Spinal cord (tissue), 10 donors: ENCODE results near the gene MTTP. TPM values are rescaled to one million over a fixed set of nuclear protein-coding genes. Genes with fewer than 3 reads are reported as not detected.

ENCODE experiments used
- DNase-seq, 6 donors: peaks; one replicate each; pipeline versions ENCODE4 v3.0.0 to v3.0.0-alpha.2; 2013 to 2015; ENCODE audit warnings: low spot score in 6 of 6, low read depth in 4 of 6
- H3K27ac ChIP-seq: one replicate; pipeline ENCODE4 v1.5.1; 2013; ENCODE audit warnings: low read depth, low read length, control low read depth
- H3K27me3 ChIP-seq: one replicate; pipeline ENCODE4 v1.6.1; 2013; ENCODE audit warnings: low read length; ENCODE audit not compliant: control insufficient read depth, insufficient read depth
- H3K36me3 ChIP-seq: one replicate; pipeline ENCODE4 v1.6.1; 2013; ENCODE audit warnings: low read length; ENCODE audit not compliant: control insufficient read depth, insufficient read depth
- H3K4me1 ChIP-seq: one replicate; pipeline ENCODE4 v1.6.1; 2013; ENCODE audit warnings: low read length; ENCODE audit not compliant: control insufficient read depth, insufficient read depth
- H3K4me3 ChIP-seq: one replicate; pipeline ENCODE4 v1.5.1; 2013; ENCODE audit warnings: low read depth, low read length, control low read depth
- H3K9me3 ChIP-seq: one replicate; pipeline ENCODE4 v1.6.1; 2013; ENCODE audit warnings: low read length; ENCODE audit not compliant: control insufficient read depth, insufficient read depth
- WGBS: methylation state at CpG from one replicate; pipeline ENCODE4 v1.1.5; 2013; ENCODE audit warnings: missing lambda C conversion rate; ENCODE audit not compliant: insufficient coverage; 5-methylcytosine and 5-hydroxymethylcytosine counted together
- polyA plus RNA-seq, 2 donors: library from polyadenylated mRNA; unstranded; fragments of 120-200 nt; gene quantifications; one replicate each; pipeline ENCODE4 v1.2.1, GENCODE V29; 2013; ENCODE audit not compliant: insufficient read length in 2 of 2
- total RNA-seq, 2 donors: library from RNA; depleted of rRNA in 1 of 2; stranded (reverse); fragments of 120-200 nt in 1 of 2; fragments of >200 nt in 1 of 2; gene quantifications; one replicate each; pipeline versions ENCODE4 v1.2.3 to v1.2.4, GENCODE V29; 2013 to 2014
- donor health status: healthy.

MTTP gene
- total and polyA plus RNA-seq, 4 donors: 1.6 to 3.3 (median 2.8) TPM

- H3K27ac ChIP-seq: no peak overlapping the region
- H3K4me1 ChIP-seq: no peaks in the 10 kb centered on the region
- WGBS: 100% methylated on average over 1 of the region's 1 CpG
- DNase-seq: no peak
- H3K36me3 ChIP-seq: no peaks in the 10 kb centered on the region
- H3K9me3 ChIP-seq: no peaks in the 10 kb centered on the region
- no peak overlapping the region for H3K4me3 ChIP-seq
- H3K27me3 ChIP-seq: no peaks in the 10 kb centered on the region
Measured at GRCh38 chr4:99614491-99614890, 39.9 kb downstream of the MTTP start.

- DNase-seq: peak in 1 of 6 donors; percentile 7
- WGBS: no CpG with 5 or more reads among the region's 1 CpG
- no peaks in the 10 kb centered on the region for H3K27me3 ChIP-seq
Measured at GRCh38 chr4:99615170-99615820, 40.7 kb downstream of the MTTP start.

GRCh38 chr4:99617374-99617773 is 42.8 kb downstream of the MTTP start:
- Histone ChIP-seq H3K9me3 (no peaks in the 10 kb centered on the region), H3K36me3 (no peaks in the 10 kb centered on the region), H3K4me3 (no peak overlapping the region), H3K4me1 (no peaks in the 10 kb centered on the region), H3K27me3 (no peaks in the 10 kb centered on the region), H3K27ac (no peak overlapping the region)
- no peak for DNase-seq
- WGBS: no CpG with 5 or more reads among the region's 1 CpG

More at GRCh38 chr4:99615170-99615820, 40.7 kb downstream of the MTTP start:
- H3K9me3 ChIP-seq: no peaks in the 10 kb centered on the region
- no peaks in the 10 kb centered on the region for H3K36me3 ChIP-seq
- no peaks in the 10 kb centered on the region for H3K4me1 ChIP-seq
- H3K4me3 ChIP-seq: no peak overlapping the region
- no peak overlapping the region for H3K27ac ChIP-seq

GRCh38 chr4:99622341-99622740 is 47.7 kb downstream of the MTTP start:
- Histone ChIP-seq H3K4me3 (no peak overlapping the region), H3K9me3 (no peaks in the 10 kb centered on the region), H3K36me3 (no peaks in the 10 kb centered on the region), H3K27ac (no peak overlapping the region), H3K4me1 (no peaks in the 10 kb centered on the region), H3K27me3 (no peaks in the 10 kb centered on the region)
- 89% methylated on average over 1 of the region's 1 CpG for WGBS
- no peak for DNase-seq

GRCh38 chr4:99624141-99624719 is 49.6 kb downstream of the MTTP start:
- WGBS: no CpG with 5 or more reads among the region's 4 CpGs
- DNase-seq: peak in 2 of 6 donors; percentile 15 to 35
- no peak overlapping the region for H3K27ac ChIP-seq

GRCh38 chr4:99625369-99625768 is 50.7 kb downstream of the MTTP start:
- H3K4me1 ChIP-seq: no peaks in the 10 kb centered on the region
- no peaks in the 10 kb centered on the region for H3K27me3 ChIP-seq
- no CpG with 5 or more reads among the region's 5 CpGs for WGBS
- H3K4me3 ChIP-seq: no peak overlapping the region
- DNase-seq: no peak
- no peaks in the 10 kb centered on the region for H3K36me3 ChIP-seq
- no peak overlapping the region for H3K27ac ChIP-seq
- no peaks in the 10 kb centered on the region for H3K9me3 ChIP-seq

More at GRCh38 chr4:99624141-99624719, 49.6 kb downstream of the MTTP start:
- Histone ChIP-seq H3K27me3 (no peaks in the 10 kb centered on the region), H3K4me3 (no peak overlapping the region), H3K36me3 (no peaks in the 10 kb centered on the region), H3K4me1 (no peaks in the 10 kb centered on the region), H3K9me3 (no peaks in the 10 kb centered on the region)

GRCh38 chr4:99628040-99628439 is 53.4 kb downstream of the MTTP start:
- no peak for DNase-seq
- Histone ChIP-seq H3K27ac (no peak overlapping the region), H3K27me3 (no peaks in the 10 kb centered on the region), H3K36me3 (no peaks in the 10 kb centered on the region), H3K4me3 (no peak overlapping the region), H3K4me1 (no peaks in the 10 kb centered on the region), H3K9me3 (no peaks in the 10 kb centered on the region)
- no CpG with 5 or more reads among the region's 1 CpG for WGBS

- Histone ChIP-seq H3K4me3 (no peak overlapping the region), H3K27ac (no peak overlapping the region), H3K9me3 (no peaks in the 10 kb centered on the region), H3K36me3 (no peaks in the 10 kb centered on the region), H3K4me1 (no peaks in the 10 kb centered on the region), H3K27me3 (no peaks in the 10 kb centered on the region)
- DNase-seq: no peak
Measured at GRCh38 chr4:99629962-99630554, 55.4 kb downstream of the MTTP start.

- Histone ChIP-seq H3K27ac (no peak overlapping the region), H3K27me3 (no peaks in the 10 kb centered on the region)
Measured at GRCh38 chr4:99630857-99631360, 56.3 kb downstream of the MTTP start.

GRCh38 chr4:99633772-99634171 is 59.1 kb downstream of the MTTP start:
- no peaks in the 10 kb centered on the region for H3K27me3 ChIP-seq
- no peak for DNase-seq
- no peak overlapping the region for H3K27ac ChIP-seq
- H3K9me3 ChIP-seq: no peaks in the 10 kb centered on the region
- 96% methylated on average over 11 of the region's 14 CpGs for WGBS
- H3K4me3 ChIP-seq: no peak overlapping the region
- no peaks in the 10 kb centered on the region for H3K36me3 ChIP-seq
- H3K4me1 ChIP-seq: no peaks in the 10 kb centered on the region

More at GRCh38 chr4:99630857-99631360, 56.3 kb downstream of the MTTP start:
- Histone ChIP-seq H3K4me1 (no peaks in the 10 kb centered on the region), H3K9me3 (no peaks in the 10 kb centered on the region), H3K4me3 (no peak overlapping the region), H3K36me3 (no peaks in the 10 kb centered on the region)
- no CpG with 5 or more reads among the region's 1 CpG for WGBS
- DNase-seq: no peak
